Measurements from ENCODE around the gene LRRC32. TPM values are rescaled to one million over a fixed set of nuclear protein-coding genes. Genes with fewer than 3 reads are reported as not detected.

The LRRC32 gene
- total RNA-seq, 1 donor from 2014 or later: 39.6 TPM

DNA sequence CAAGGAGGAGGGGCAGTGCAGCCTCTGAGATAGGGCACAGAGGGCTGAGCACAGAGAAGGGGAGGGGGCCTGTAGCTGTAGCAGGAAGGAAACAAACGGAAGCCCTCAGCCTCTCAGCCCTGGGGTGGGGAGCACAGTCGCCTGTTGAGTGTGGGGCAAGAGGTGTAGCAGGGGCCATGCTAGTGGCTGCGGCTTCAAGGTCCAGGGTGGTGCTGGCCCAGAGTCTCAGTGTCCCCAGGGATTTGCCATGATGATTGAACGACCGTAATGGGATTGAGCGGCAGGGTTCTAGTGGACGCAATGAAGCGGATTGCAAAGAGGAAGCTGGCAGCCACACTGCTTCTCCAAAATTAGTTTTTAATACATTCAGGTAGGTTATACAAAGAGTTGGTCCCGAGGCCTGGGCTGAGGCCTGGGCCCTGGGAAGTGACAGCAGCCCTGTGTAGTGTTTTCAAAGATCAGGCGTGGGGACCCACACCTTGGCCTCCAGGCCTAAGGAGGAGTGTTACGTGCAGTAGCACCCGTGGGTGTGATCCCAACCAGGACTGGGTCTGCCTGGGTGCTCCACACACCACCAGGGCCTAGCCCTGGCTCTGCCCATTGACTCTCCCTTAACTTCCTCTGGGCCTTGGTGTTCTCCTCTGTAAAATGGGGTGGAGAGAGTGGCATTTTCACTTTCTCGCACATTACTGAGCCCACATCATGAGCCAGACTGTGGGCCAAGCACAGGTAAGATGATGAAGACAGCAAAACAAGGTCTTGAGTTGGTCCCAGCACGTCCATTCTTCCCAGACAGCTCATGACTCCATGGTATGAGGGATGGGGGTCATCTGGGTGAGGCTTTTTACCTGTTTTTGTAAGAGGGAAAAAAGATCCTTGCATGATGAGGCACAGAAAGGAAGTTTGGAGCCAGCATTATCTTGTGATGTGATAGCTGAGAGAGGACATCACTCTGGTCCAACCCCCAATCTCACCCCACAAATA lies 13.1 kb downstream of the LRRC32 start:
- Mint-ChIP-seq H3K4me1 (ENCODE audit: unreplicated experiment) (peaks cover 22% of the 10 kb centered on the region), H3K9me3 (ENCODE audit: unreplicated experiment) (no peaks in the 10 kb centered on the region), H3K27me3 (ENCODE audit: unreplicated experiment) (no peaks in the 10 kb centered on the region), H3K4me3 (ENCODE audit: unreplicated experiment) (no peak overlapping the region), H3K27ac (ENCODE audit: unreplicated experiment) (no peak overlapping the region), H3K36me3 (ENCODE audit: unreplicated experiment) (peaks cover 11% of the 10 kb centered on the region)
- TF ChIP-seq, protein P1, sequence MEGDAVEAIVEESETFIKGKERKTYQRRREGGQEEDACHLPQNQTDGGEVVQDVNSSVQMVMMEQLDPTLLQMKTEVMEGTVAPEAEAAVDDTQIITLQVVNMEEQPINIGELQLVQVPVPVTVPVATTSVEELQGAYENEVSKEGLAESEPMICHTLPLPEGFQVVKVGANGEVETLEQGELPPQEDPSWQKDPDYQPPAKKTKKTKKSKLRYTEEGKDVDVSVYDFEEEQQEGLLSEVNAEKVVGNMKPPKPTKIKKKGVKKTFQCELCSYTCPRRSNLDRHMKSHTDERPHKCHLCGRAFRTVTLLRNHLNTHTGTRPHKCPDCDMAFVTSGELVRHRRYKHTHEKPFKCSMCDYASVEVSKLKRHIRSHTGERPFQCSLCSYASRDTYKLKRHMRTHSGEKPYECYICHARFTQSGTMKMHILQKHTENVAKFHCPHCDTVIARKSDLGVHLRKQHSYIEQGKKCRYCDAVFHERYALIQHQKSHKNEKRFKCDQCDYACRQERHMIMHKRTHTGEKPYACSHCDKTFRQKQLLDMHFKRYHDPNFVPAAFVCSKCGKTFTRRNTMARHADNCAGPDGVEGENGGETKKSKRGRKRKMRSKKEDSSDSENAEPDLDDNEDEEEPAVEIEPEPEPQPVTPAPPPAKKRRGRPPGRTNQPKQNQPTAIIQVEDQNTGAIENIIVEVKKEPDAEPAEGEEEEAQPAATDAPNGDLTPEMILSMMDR (IDR thresholded peaks at IDR 0.05): no peak
- DNase-seq (ENCODE audit: extremely low spot score, unreplicated experiment): no peak

- Mint-ChIP-seq H3K27ac (ENCODE audit: unreplicated experiment) (no peak overlapping the region), H3K4me3 (ENCODE audit: unreplicated experiment) (no peak overlapping the region), H3K27me3 (ENCODE audit: unreplicated experiment) (no peaks in the 10 kb centered on the region), H3K9me3 (ENCODE audit: unreplicated experiment) (no peaks in the 10 kb centered on the region), H3K36me3 (ENCODE audit: unreplicated experiment) (peaks cover 8% of the 10 kb centered on the region), H3K4me1 (ENCODE audit: unreplicated experiment) (peaks cover 13% of the 10 kb centered on the region)
- TF ChIP-seq, protein P1 (IDR thresholded peaks at IDR 0.05): no peak
- no peak for DNase-seq (ENCODE audit: extremely low spot score, unreplicated experiment)
These were observed 13.9 kb downstream of the LRRC32 start for GRCh38 chr11:76656571-76657081.

- TF ChIP-seq, protein P1 (IDR thresholded peaks at IDR 0.05): no peak
- Mint-ChIP-seq H3K4me3 (ENCODE audit: unreplicated experiment) (no peak overlapping the region), H3K9me3 (ENCODE audit: unreplicated experiment) (no peaks in the 10 kb centered on the region), H3K36me3 (ENCODE audit: unreplicated experiment) (peaks cover 8% of the 10 kb centered on the region), H3K4me1 (ENCODE audit: unreplicated experiment) (peaks cover 11% of the 10 kb centered on the region), H3K27me3 (ENCODE audit: unreplicated experiment) (no peaks in the 10 kb centered on the region), H3K27ac (ENCODE audit: unreplicated experiment) (no peak overlapping the region)
- no peak for DNase-seq (ENCODE audit: extremely low spot score, unreplicated experiment)
These were observed 14.5 kb downstream of the LRRC32 start for GRCh38 chr11:76656050-76656531.

DNA sequence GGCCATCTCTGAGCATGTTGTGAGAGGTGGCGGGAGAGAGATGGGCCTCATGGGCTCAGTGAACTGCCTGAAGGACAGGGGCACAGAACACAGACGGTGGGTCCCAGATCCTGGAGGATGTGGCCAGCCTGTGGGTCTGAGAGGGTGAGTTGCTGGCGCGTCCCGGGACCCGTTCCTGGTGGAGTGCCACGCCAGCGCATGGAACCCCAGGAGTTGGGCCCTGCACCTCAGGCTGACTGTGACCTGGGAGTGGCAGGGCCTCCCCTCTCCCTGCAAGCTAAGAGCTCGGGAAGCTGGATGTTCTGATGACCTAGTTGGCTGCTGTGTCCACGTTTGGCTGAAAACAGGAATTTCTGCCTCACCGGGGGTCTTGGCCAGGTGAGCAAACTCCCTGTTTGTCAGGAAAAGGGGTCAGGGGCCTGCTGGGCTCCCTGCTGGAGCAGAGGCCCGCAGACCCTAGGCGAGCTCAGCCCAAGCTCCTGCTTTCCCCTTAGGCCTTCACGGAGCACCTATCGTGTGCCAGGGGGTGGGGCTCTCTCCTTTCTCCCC lies 15.0 kb downstream of the LRRC32 start:
- Mint-ChIP-seq H3K4me1 (ENCODE audit: unreplicated experiment) (peaks cover 11% of the 10 kb centered on the region), H3K27ac (ENCODE audit: unreplicated experiment) (no peak overlapping the region), H3K27me3 (ENCODE audit: unreplicated experiment) (no peaks in the 10 kb centered on the region), H3K9me3 (ENCODE audit: unreplicated experiment) (no peaks in the 10 kb centered on the region), H3K36me3 (ENCODE audit: unreplicated experiment) (peaks cover 6% of the 10 kb centered on the region), H3K4me3 (ENCODE audit: unreplicated experiment) (no peak overlapping the region)
- TF ChIP-seq, protein P1 (IDR thresholded peaks at IDR 0.05): no peak
- DNase-seq (ENCODE audit: extremely low spot score, unreplicated experiment): no peak

- Mint-ChIP-seq H3K27ac (ENCODE audit: unreplicated experiment) (no peak overlapping the region), H3K4me1 (ENCODE audit: unreplicated experiment) (peaks cover 13% of the 10 kb centered on the region), H3K36me3 (ENCODE audit: unreplicated experiment) (peaks cover 5% of the 10 kb centered on the region), H3K4me3 (ENCODE audit: unreplicated experiment) (no peak overlapping the region), H3K9me3 (ENCODE audit: unreplicated experiment) (no peaks in the 10 kb centered on the region), H3K27me3 (ENCODE audit: unreplicated experiment) (no peaks in the 10 kb centered on the region)
- TF ChIP-seq, protein P1 (IDR thresholded peaks at IDR 0.05): no peak
- DNase-seq (ENCODE audit: extremely low spot score, unreplicated experiment): no peak
These were observed 15.6 kb downstream of the LRRC32 start for GRCh38 chr11:76654980-76655379.

All from osteocyte (in vitro differentiated cells).